Ovary (tissue), 9 donors: Measurements from ENCODE around the gene UBN1. TPM values are rescaled to one million over a fixed set of nuclear protein-coding genes. Genes with fewer than 3 reads are reported as not detected.

Experiments
- DNase-seq, 5 donors: peaks; one replicate each; pipeline ENCODE4 v3.0.0-alpha.2; 2019 to 2020
- H3K27ac ChIP-seq, 2 donors: fragments of 200-600 bp; one replicate each; pipeline versions ENCODE4 v1.5.1 to v1.8.0; 2019 to 2022
- H3K27me3 ChIP-seq: fragments of 200-600 bp; one replicate; pipeline ENCODE4 v1.8.0; 2022
- H3K36me3 ChIP-seq: fragments of 200-600 bp; sonication (generic); one replicate; pipeline ENCODE4 v1.5.1; 2019
- H3K4me1 ChIP-seq: one replicate; pipeline ENCODE4 v1.8.1; 2013; ENCODE audit warnings: mild to moderate bottlenecking, moderate library complexity; ENCODE audit not compliant: insufficient read depth
- H3K4me3 ChIP-seq: fragments of 200-600 bp; sonication (generic); one replicate; pipeline ENCODE4 v1.5.1; 2017
- H3K9me3 ChIP-seq, 2 donors: fragments of 200-600 bp in 1 of 2; sonication (generic) in 1 of 2; one replicate each; pipeline versions ENCODE4 v1.5.1 to v1.8.1; 2013 to 2019; ENCODE audit warnings: mild to moderate bottlenecking in 1 of 2, moderate library complexity in 1 of 2
- EP300 ChIP-seq: sonication (generic); formaldehyde crosslinking; IDR thresholded peaks from one replicate; pipeline ENCODE4 v1.6.1; 2017; ENCODE audit warnings: antibody characterized with exemption
- POLR2A ChIP-seq: fragments of 450-650 bp; IDR thresholded peaks from one replicate; pipeline ENCODE4 v1.6.1; 2017; ENCODE audit warnings: antibody characterized with exemption, mild to moderate bottlenecking, moderate library complexity
- WGBS, 3 donors: extraction: QIAGEN DNeasy Blood & Tissue Kit in 1 of 3; methylation state at CpG; one replicate each; pipeline versions ENCODE4 v1.1.5 to v1.1.7; 2013 to 2017; 5-methylcytosine and 5-hydroxymethylcytosine counted together
- intact Hi-C, 4 donors: fragments of 100-400 bp; cut with DNase I; formaldehyde crosslinking; loops; one replicate each; pipeline versions ENCODE4 v1.11.0 to v1.15.1; 2022 to 2023
- polyA plus RNA-seq, 2 donors: library from polyadenylated mRNA; stranded (reverse); fragments of 200-250 nt in 1 of 2; fragments of 350-450 nt in 1 of 2; fragmentation: Illumina TruSeq in 1 of 2; extraction: RNeasy Lipid Tissue Mini Kit (QIAGEN cat#74804) in 1 of 2; gene quantifications; one replicate each; pipeline ENCODE4 v1.2.3, GENCODE V29; 2013 to 2014
- total RNA-seq, 7 donors: library from RNA; depleted of rRNA in 2 of 7; stranded (reverse); fragments of >200 nt in 2 of 7; fragmentation: NEBNext Ultra II Directional in 3 of 7; extraction: Animal tissue kit (Norgen Biotek cat#: 25700) in 3 of 7; gene quantifications; one replicate each; pipeline versions ENCODE4 v1.1.0 to v1.2.4, GENCODE V29; 2016 to 2023
- TF ChIP-seq, protein P1 (sequence below), 3 donors: fragments of 450-650 bp in 2 of 3; fragments of 200-600 bp in 1 of 3; IDR thresholded peaks; one replicate each; pipeline versions ENCODE4 v1.5.1 to v1.8.0; 2016 to 2022; ENCODE audit warnings: antibody characterized with exemption in 3 of 3, mild to moderate bottlenecking in 1 of 3
- donor health status: DM: no; HTN: no; CAD: no; lungs with moderate emphysema.
- donor health status: DM: no; HTN: no; CAD: no.
- donor health status: Bipolar disorder and iron deficiency.
- donor health status: DM: yes; HTN: yes; CAD: no.
- donor health status: DM: no; HTN: no; CAD: no.
- donor health status: DM: yes; HTN: yes; CAD: no.

The UBN1 gene
- total and polyA plus RNA-seq, 9 donors: 14.5 to 41.3 (median 24.0) TPM

DNA sequence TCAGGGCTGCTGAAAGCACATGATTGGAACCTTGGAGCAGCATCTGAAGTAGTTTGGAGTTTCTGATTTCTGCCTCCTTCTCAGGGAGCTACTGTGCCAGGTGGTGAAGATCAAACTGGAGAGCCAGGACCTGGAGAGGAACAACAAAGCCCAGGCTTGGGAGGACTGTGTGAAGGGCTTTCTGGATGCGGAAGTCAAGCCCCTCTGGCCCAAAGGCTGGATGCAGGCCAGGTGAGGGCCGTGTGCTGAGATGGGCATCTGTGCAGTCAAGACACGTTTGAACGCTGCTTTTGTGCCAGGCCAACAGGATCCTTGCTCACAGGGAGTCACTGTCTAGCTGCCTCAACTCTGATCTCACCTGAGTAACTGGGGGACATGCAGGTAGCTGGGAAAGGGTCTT, 23.8 kb downstream of the UBN1 start:
- intact Hi-C loops: no loop called here
- no peaks in the 10 kb centered on the region for H3K27me3 ChIP-seq
- H3K36me3 ChIP-seq: no peaks in the 10 kb centered on the region
- TF ChIP-seq, protein P1, sequence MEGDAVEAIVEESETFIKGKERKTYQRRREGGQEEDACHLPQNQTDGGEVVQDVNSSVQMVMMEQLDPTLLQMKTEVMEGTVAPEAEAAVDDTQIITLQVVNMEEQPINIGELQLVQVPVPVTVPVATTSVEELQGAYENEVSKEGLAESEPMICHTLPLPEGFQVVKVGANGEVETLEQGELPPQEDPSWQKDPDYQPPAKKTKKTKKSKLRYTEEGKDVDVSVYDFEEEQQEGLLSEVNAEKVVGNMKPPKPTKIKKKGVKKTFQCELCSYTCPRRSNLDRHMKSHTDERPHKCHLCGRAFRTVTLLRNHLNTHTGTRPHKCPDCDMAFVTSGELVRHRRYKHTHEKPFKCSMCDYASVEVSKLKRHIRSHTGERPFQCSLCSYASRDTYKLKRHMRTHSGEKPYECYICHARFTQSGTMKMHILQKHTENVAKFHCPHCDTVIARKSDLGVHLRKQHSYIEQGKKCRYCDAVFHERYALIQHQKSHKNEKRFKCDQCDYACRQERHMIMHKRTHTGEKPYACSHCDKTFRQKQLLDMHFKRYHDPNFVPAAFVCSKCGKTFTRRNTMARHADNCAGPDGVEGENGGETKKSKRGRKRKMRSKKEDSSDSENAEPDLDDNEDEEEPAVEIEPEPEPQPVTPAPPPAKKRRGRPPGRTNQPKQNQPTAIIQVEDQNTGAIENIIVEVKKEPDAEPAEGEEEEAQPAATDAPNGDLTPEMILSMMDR (IDR thresholded peaks at IDR 0.05): no peak
- TF ChIP-seq EP300 (no peak), POLR2A (no peak)
- WGBS, 3 donors: 75 to 80% (median 79%) methylated on average over 4 of the region's 4 CpGs
- H3K27ac ChIP-seq: no peak overlapping the region
- H3K4me3 ChIP-seq: no peak overlapping the region
- no peaks in the 10 kb centered on the region for H3K9me3 ChIP-seq
- H3K4me1 ChIP-seq: no peaks in the 10 kb centered on the region
- no peak for DNase-seq

DNA sequence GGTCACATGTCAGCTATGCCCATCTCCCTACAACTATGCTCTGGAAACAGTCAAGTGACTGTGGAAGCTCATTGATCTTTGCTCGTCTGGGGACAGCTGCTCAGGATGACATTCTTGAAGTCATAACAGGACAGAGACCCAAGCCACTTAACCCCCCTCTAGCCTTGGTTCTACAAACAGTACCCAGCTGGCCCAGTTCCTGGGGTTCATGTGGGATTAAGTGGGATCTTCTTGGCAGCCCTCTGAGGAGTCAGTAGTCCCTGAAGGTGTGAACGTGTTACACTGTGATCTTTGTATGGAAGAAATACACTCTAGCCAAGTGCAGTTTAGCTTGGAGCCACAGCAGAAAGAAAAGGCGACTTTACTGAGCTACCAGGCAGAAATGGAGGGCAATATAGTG, 25.8 kb downstream of the UBN1 start:
- no peak for TF ChIP-seq POLR2A
- TF ChIP-seq EP300: no peak
- TF ChIP-seq, protein P1 (IDR thresholded peaks at IDR 0.05): no peak
- Histone ChIP-seq H3K4me3 (no peak overlapping the region), H3K9me3 (no peaks in the 10 kb centered on the region), H3K27ac (no peak overlapping the region), H3K27me3 (no peaks in the 10 kb centered on the region), H3K4me1 (no peaks in the 10 kb centered on the region), H3K36me3 (no peaks in the 10 kb centered on the region)
- DNase-seq: no peak
- intact Hi-C loops: no loop called here
- WGBS, 3 donors: 75 to 83% (median 80%) methylated on average over 3 of the region's 3 CpGs

DNA sequence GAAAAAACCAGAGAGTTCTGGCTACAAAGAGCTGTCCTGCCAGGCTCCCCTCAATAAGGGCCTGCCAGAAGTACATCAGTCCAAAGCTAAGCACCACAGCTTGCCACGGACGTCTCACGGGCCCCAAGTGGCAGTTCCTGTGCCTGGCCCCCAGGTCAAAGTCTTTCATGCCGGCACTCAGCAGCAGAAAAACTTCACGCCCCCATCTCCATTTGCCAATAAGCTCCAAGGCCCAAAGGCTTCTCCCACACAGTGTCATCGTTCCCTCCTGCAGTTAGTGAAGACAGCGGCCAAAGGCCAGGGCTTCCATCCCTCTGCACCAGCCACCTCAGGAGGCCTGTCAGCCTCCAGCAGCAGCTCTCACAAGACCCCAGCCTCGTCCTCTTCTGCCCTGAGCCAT, 27.4 kb downstream of the UBN1 start:
- intact Hi-C loops: no loop called here
- 73 to 90% (median 77%) methylated on average over 8 of the region's 8 CpGs for WGBS, 3 donors
- peak in 1 of 5 donors; percentile 21 for DNase-seq

DNA sequence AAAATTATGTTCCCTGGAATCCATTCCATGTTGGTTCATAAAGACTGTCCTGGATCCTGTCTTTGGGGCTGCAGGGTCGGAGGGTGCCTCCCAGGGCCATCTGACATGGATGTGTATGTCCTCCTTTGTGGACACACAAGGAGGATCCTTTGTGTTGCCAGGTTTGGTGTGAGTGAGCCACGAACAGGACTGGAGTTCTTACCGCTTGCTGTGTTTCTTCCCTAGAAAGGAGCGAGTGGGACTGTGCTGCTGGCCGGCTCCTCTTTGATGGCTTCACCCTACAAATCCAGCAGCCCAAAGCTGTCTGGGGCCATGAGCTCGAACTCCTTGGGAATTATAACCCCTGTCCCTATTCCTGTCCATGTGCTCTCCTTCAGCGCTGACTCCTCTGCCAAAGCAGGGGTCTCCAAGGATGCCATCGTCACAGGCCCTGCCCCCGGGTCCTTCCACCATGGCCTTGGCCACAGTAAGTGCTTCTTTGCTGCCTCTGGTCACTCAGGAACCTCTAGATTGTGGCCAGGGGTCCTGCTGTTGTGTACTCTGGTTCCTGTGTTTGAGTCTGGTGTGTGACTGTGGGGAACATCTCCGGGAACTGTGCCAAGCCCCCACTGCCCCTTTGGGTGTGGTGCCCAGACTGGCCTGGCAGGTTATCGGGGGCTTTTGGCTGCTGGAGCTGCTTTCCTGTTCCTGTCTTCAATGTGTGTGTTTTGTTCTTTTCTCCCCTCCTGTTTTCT, 29.5 kb downstream of the UBN1 start:
- Histone ChIP-seq H3K27ac (no peak overlapping the region), H3K36me3 (no peaks in the 10 kb centered on the region), H3K9me3 (no peaks in the 10 kb centered on the region), H3K4me3 (no peak overlapping the region), H3K27me3 (no peaks in the 10 kb centered on the region), H3K4me1 (peaks cover 2% of the 10 kb centered on the region)
- TF ChIP-seq, protein P1 (IDR thresholded peaks at IDR 0.05): no peak
- TF ChIP-seq EP300 (no peak), POLR2A (no peak)
- WGBS, 3 donors: 85 to 90% (median 88%) methylated on average over 11 of the region's 11 CpGs
- intact Hi-C loops: no loop called here
- DNase-seq: peak in 1 of 5 donors; percentile 34

More for the DNA sequence above, 27.4 kb downstream of the UBN1 start:
- Histone ChIP-seq H3K27ac (no peak overlapping the region), H3K4me3 (no peak overlapping the region), H3K4me1 (no peaks in the 10 kb centered on the region), H3K27me3 (no peaks in the 10 kb centered on the region), H3K36me3 (no peaks in the 10 kb centered on the region), H3K9me3 (no peaks in the 10 kb centered on the region)
- TF ChIP-seq POLR2A (no peak), EP300 (no peak)
- TF ChIP-seq, protein P1 (IDR thresholded peaks at IDR 0.05): no peak
